Measurements from ENCODE around the gene ZNF22.
"Not testable (repeated sequence)": the region's sequence is repeated elsewhere in the genome, so short reads cannot be mapped to it uniquely, and the experiment has no call there.

The ZNF22 gene

DNA sequence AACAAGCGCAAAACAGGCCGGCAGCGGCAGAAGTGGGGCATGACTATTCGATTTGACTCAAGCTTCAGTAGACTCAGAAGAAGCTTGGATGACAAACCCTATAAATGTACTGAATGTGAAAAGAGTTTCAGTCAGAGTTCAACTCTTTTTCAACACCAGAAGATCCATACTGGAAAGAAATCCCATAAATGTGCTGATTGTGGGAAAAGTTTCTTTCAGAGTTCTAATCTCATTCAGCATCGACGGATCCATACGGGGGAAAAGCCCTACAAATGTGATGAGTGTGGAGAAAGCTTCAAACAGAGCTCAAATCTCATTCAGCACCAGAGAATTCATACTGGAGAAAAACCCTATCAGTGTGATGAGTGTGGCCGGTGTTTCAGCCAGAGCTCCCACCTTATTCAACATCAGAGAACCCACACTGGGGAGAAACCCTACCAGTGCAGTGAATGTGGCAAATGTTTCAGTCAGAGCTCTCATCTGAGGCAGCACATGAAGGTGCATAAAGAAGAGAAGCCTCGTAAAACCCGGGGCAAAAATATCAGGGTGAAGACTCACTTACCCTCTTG is 2.8 kb downstream of the ZNF22 start:
- no peak for TF ChIP-seq CTCF (IDR thresholded peaks at IDR 0.05; ENCODE audit: control extremely low read depth, extremely low read depth, low read depth, missing control alignments)
- ChIA-PET CTCF (interaction anchor here (1.0 to 4.0 kb wide), 5 partner anchors 15 to 461 kb away, joined by 3 to 19 read pairs (median 4); no protein-coding TSS in a partner anchor), POLR2A (interaction anchor here (1.7 kb wide), 1 partner anchor 25 kb away, joined by 5 read pairs; the partner anchor contains the start of gene DEPP1)
- no peak for DNase-seq (ENCODE audit: extremely low spot score)

GRCh38 chr10:45004661-45005060 is 3.9 kb downstream of the ZNF22 start:
- ChIA-PET CTCF (interaction anchor here (1.0 to 4.0 kb wide), 4 partner anchors 14 to 72 kb away, joined by 3 to 19 read pairs (median 4); no protein-coding TSS in a partner anchor), POLR2A (no interaction called here)
- no peak for DNase-seq (ENCODE audit: extremely low spot score)
- no peak for TF ChIP-seq CTCF (IDR thresholded peaks at IDR 0.05; ENCODE audit: control extremely low read depth, extremely low read depth, low read depth, missing control alignments)

DNA sequence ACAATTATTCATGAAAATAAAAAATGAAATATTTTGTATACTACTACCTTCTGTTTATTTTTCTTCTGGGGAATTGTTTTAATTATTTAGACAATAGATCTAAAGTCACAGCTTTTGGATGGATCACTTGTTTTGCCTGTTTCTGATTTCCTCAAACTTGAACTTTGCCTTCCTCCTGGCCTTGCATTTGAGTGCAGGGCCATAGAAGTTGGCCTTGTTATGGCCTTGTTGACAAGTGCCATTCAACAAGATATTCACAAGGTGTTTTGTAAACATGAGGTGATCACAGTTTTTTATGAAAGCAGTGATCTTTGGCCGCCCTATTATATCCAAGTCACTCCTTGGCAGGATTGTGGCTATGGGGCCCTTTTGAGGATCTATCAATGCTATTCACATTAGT is 4.6 kb downstream of the ZNF22 start:
- ChIA-PET POLR2A (no interaction called here), CTCF (interaction anchor here (1.0 to 4.0 kb wide), 3 partner anchors 24 to 84 kb away, joined by 3 to 19 read pairs (median 5); no protein-coding TSS in a partner anchor)
- TF ChIP-seq CTCF (IDR thresholded peaks at IDR 0.05; ENCODE audit: control extremely low read depth, extremely low read depth, low read depth, missing control alignments), result no peak
- DNase-seq (ENCODE audit: extremely low spot score), result no peak

- no peak for TF ChIP-seq CTCF (IDR thresholded peaks at IDR 0.05; ENCODE audit: control extremely low read depth, extremely low read depth, low read depth, missing control alignments)
- POLR2A ChIA-PET, result no interaction called here
- CTCF ChIA-PET, result interaction anchor here (1.0 to 4.0 kb wide), 4 partner anchors 11 to 85 kb away, joined by 3 to 19 read pairs (median 4); no protein-coding TSS in a partner anchor
- DNase-seq (ENCODE audit: extremely low spot score), result no peak
Measured at GRCh38 chr10:45006276-45007030, 5.7 kb downstream of the ZNF22 start.

- peak; percentile 64 for TF ChIP-seq CTCF (IDR thresholded peaks at IDR 0.05; ENCODE audit: control extremely low read depth, extremely low read depth, low read depth, missing control alignments)
- POLR2A ChIA-PET, result no interaction called here
- CTCF ChIA-PET, result interaction anchor here (1.1 to 1.7 kb wide), 7 partner anchors 10 to 78 kb away, joined by 3 to 10 read pairs (median 4); no protein-coding TSS in a partner anchor
- DNase-seq (ENCODE audit: extremely low spot score), result peak; percentile 60
Measured at GRCh38 chr10:45008524-45009161, 7.9 kb downstream of the ZNF22 start.

DNA sequence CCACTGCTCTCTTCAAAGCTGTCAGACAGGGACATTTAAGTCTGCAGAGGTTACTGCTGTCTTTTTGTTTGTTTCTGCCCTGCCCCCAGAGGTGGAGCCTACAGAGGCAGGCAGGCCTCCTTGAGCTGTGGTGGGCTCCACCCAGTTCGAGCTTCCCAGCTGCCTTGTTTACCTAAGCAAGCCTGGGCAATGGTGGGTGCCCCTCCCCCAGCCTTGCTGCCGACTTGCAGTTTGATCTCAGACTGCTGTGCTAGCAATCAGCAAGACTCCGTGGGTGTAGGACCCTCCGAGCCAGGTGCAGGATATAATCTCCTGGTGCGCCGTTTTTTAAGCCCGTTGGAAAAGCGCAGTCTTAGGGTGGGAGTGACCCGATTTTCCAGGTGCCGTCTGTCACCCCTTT is 13.8 kb downstream of the ZNF22 start:
- DNase-seq (ENCODE audit: extremely low spot score); CTCF ChIA-PET; POLR2A ChIA-PET: not testable (repeated sequence)
